Bone marrow (tissue), 2 donors: ENCODE measurements around the gene GFM2.
"Not testable (repeated sequence)": the region's sequence is repeated elsewhere in the genome, so short reads cannot be mapped to it uniquely, and the experiment has no call there.

ENCODE experiments used
- DNase-seq, 2 donors: peaks; one replicate each; lab custom pipeline; 2025; lab: John Stamatoyannopoulos, UW

Gene GFM2

GRCh38 chr5:74766849-74767578, at the start of gene GFM2, which contains the start of gene NSA2:
TSS of gene GFM2 (minus strand) at chr5:74767117. CDS start at chr5:74763742, 3,375 bp downstream.
TSS of gene NSA2 (plus strand) at chr5:74767249. CDS start at chr5:74767361, 112 bp downstream.
- peak; percentile 82 to 85 for DNase-seq

- DNase-seq: no peak
Observed at GRCh38 chr5:74810915-74811314, 44.0 kb upstream of the GFM2 start.

GRCh38 chr5:74801941-74802340, 35.0 kb upstream of the GFM2 start:
- DNase-seq: no peak

GRCh38 chr5:74801197-74801596, 34.3 kb upstream of the GFM2 start:
- DNase-seq: no peak

GRCh38 chr5:74798977-74799911, 32.3 kb upstream of the GFM2 start:
- DNase-seq: no peak

GRCh38 chr5:74791669-74792068, 24.8 kb upstream of the GFM2 start:
- DNase-seq: not testable (repeated sequence)

GRCh38 chr5:74787424-74787823, 20.5 kb upstream of the GFM2 start:
- no peak for DNase-seq

GRCh38 chr5:74786851-74787250, 19.9 kb upstream of the GFM2 start:
- DNase-seq: no peak

GRCh38 chr5:74778609-74779008, 11.7 kb upstream of the GFM2 start:
- no peak for DNase-seq

- DNase-seq: no peak
Observed at GRCh38 chr5:74772359-74772758, 5.4 kb upstream of the GFM2 start.

- no peak for DNase-seq
Observed at GRCh38 chr5:74767579-74767913, 629 bp upstream of the GFM2 start.

- DNase-seq: peak in 1 of 2 donors; percentile 81
Observed at GRCh38 chr5:74766418-74766848, 484 bp downstream of the GFM2 start.

- DNase-seq: no peak
Observed at GRCh38 chr5:74765929-74766328, 988 bp downstream of the GFM2 start.

GRCh38 chr5:74765201-74765600, 1.7 kb downstream of the GFM2 start:
- DNase-seq: no peak

- no peak for DNase-seq
Observed at GRCh38 chr5:74763504-74763903, 3.4 kb downstream of the GFM2 start.

- no peak for DNase-seq
Observed at GRCh38 chr5:74762599-74762998, 4.3 kb downstream of the GFM2 start.

GRCh38 chr5:74761241-74761640, 5.7 kb downstream of the GFM2 start:
- no peak for DNase-seq

- DNase-seq: not testable (repeated sequence)
Observed at GRCh38 chr5:74748742-74749141, 18.2 kb downstream of the GFM2 start.

GRCh38 chr5:74738406-74738805, 28.5 kb downstream of the GFM2 start:
- no peak for DNase-seq

GRCh38 chr5:74736759-74737158, 30.2 kb downstream of the GFM2 start:
- no peak for DNase-seq

GRCh38 chr5:74725331-74725730, 41.6 kb downstream of the GFM2 start:
- DNase-seq: no peak

- no peak for DNase-seq
Observed at GRCh38 chr5:74722271-74722670, 44.6 kb downstream of the GFM2 start.

GRCh38 chr5:74717596-74717995, 49.3 kb downstream of the GFM2 start:
- no peak for DNase-seq
